HG03139 (cell line): Measurements from ENCODE around the gene GATA5.

Experiments used
- ATAC-seq: cut with Tn5 transposase; IDR thresholded peaks from one replicate; pipeline ENCODE4 v1.9.1; 2021; ENCODE audit not compliant: unreplicated experiment

Gene GATA5

GRCh38 chr20:62475772-62476055 is at the start of gene GATA5:
TSS of gene GATA5 (minus strand) at chr20:62475995. CDS start at chr20:62475521, 474 bp downstream.
- ATAC-seq = no peak

GRCh38 chr20:62525014-62525413 is 49.2 kb upstream of the GATA5 start:
- no peak for ATAC-seq

GRCh38 chr20:62524505-62524911 is 48.7 kb upstream of the GATA5 start:
- ATAC-seq = no peak

- no peak for ATAC-seq
Measured at GRCh38 chr20:62523473-62524203, 47.8 kb upstream of the GATA5 start.

GRCh38 chr20:62522748-62523396 is 47.1 kb upstream of the GATA5 start:
- no peak for ATAC-seq

- no peak for ATAC-seq
Measured at GRCh38 chr20:62519826-62520225, 44.0 kb upstream of the GATA5 start.

- no peak for ATAC-seq
Measured at GRCh38 chr20:62518911-62519310, 43.1 kb upstream of the GATA5 start.

- ATAC-seq = no peak
Measured at GRCh38 chr20:62517901-62518610, 42.3 kb upstream of the GATA5 start.

GRCh38 chr20:62517168-62517567 is 41.4 kb upstream of the GATA5 start:
- ATAC-seq = no peak

- no peak for ATAC-seq
Measured at GRCh38 chr20:62516338-62516737, 40.5 kb upstream of the GATA5 start.

- ATAC-seq = no peak
Measured at GRCh38 chr20:62515826-62516225, 40.0 kb upstream of the GATA5 start.

- no peak for ATAC-seq
Measured at GRCh38 chr20:62515280-62515679, 39.5 kb upstream of the GATA5 start.

- ATAC-seq = no peak
Measured at GRCh38 chr20:62513991-62514390, 38.2 kb upstream of the GATA5 start.

- no peak for ATAC-seq
Measured at GRCh38 chr20:62511915-62512610, 36.3 kb upstream of the GATA5 start.

GRCh38 chr20:62511300-62511914 is 35.6 kb upstream of the GATA5 start:
- no peak for ATAC-seq

- no peak for ATAC-seq
Measured at GRCh38 chr20:62508641-62509051, 32.9 kb upstream of the GATA5 start.

GRCh38 chr20:62507991-62508640 is 32.3 kb upstream of the GATA5 start:
- no peak for ATAC-seq

- ATAC-seq = no peak
Measured at GRCh38 chr20:62507323-62507722, 31.5 kb upstream of the GATA5 start.

- no peak for ATAC-seq
Measured at GRCh38 chr20:62506791-62507190, 31.0 kb upstream of the GATA5 start.

- no peak for ATAC-seq
Measured at GRCh38 chr20:62506087-62506486, 30.3 kb upstream of the GATA5 start.
